Nucleus accumbens (tissue), 56 donors: ENCODE measurements around the gene KCNIP1.
A peak's percentile ranks its signal among the peaks of the same experiment; 100 is the strongest.

Experiments used
- DNase-seq, 56 donors: peaks; one replicate each; lab custom pipeline; 2025; lab: John Stamatoyannopoulos, UW

The KCNIP1 gene

DNA sequence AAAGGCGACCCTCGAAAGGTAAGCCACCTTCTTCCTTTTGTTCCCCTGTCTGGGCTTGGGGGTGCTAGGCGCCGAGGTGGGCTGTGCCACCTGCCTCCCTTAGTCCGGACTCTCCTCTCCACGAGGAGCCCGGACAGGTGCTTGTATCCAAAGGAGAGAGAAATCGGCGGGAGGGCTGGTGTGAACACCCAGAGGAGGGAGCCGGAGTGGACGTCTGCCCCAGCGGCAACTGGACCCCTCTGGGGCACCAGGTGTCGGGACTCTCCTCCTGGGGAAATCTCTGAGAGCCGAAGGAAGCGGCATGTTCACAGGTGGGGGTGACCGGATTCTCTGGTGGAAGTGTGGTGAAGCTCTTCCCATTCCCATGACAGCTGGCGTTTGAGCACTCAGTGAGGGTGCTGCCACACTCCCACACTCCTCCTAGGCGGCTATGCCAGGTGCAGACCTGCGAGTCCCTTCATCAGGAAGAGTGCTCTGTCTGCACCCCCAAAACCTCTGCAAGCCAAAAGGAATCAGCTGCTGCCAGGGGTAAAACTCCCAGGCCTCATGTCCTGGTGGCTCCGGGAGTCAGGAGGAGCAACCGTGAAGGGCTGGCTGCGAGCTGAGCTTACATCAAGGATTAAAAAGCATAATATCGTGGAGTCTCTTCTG lies 921 bp downstream of the KCNIP1 start:
- peak in 16 of 56 donors; percentile 17 to 62 (median 28) for DNase-seq

DNA sequence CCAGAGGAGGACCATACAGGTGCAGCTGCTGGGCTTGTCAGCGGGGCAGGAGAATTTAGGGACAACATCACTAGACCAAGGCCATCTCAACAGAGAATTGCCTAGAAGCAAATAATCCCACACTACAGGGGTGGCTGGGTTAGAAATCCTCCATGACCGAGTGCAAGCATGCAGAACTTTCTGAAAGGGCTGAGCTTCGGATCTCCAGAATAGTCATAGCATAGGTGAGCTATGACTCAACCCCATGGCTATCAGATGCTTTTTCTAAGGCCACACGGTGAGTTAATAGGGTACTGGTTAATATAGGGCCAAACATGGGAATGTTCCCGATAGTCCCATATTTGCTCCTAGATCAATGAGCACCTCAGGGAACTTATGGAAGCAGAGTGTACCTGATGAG lies 4.2 kb downstream of the KCNIP1 start:
- DNase-seq = no peak

DNA sequence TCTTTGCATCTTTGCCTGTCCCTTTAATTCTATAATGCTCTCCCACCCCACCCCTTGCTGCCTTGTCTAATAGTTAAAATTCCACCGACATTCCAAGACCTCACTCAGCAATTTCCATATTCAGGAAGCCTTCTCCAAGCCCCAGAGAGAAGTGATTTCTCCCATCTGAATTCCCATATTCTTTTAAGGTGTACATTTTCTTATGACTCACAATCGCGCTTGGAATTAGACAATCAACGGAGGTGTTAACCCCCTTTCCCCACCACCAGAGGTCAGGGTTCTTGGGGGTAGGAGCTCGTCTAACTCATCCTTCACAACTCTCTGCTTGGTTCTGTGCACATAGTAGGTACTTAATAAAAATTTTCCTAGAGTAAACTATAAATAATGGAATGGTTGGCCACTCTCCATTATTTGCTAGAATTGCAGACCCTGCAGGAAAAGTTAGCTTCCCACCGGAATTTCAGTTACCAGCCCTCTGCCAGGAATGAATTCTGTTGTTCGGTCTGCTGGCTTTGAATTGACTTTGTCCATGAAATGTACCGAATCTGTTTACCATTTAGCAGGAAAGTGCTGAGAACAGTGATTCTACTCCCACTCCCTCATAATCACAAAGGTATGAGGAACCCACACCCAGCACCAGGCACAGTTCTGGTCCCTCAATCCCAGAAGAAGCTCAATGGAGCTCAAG lies 5.0 kb downstream of the KCNIP1 start:
- no peak for DNase-seq

DNA sequence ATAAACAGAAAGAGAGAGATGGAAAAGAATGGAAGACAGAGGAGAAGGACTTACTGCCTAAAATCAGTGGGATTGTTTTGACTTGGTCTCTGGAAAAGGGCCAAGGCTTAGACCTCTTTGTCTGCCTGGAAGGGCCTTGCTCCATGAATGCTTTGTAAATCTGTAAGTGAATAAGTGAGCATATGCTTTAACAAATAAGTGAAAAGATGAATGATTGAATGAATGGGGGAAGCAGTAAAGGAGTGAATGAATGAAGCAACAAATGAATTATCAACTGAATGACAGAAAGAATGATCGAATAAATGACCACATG lies 5.5 kb downstream of the KCNIP1 start:
- DNase-seq = no peak

DNA sequence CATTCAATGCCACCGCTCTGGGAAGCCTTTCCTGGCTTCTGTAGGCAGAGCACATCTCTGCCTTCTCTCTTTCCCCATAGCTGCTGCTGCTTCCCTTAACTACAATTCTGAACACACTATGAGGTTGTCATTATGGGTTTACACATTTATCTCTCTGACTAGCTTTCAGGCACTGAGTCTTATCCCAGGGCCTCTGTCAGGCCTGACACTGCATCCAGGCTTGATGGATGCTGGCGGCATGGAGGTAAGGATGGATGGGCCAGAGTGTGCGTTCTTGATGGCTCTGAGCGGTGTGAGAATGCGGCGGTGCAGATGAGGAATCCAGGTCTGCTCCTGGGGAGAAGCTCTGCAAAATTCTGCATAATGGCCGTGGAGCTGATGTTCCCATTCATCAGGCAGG lies 6.3 kb downstream of the KCNIP1 start:
- no peak for DNase-seq

DNA sequence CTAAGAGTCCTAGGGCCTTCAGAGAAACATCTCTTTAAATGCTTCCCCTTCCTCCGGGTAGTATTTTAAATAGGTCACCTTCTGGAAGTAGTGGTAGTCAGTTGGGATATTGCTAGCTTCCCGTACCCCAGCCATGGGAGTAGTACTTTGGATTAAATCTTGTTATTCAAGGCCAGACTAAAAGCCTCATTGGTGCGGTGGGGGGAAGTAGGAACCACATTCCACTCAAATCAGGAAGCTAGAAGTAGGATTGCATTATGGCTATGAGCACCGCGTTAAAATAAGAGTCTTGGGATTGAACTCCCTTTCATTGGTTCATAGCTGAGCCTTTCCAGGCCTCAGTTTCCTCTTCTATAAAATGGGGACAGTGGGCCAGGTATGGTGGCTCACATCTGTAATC lies 6.7 kb downstream of the KCNIP1 start:
- DNase-seq = no peak

DNA sequence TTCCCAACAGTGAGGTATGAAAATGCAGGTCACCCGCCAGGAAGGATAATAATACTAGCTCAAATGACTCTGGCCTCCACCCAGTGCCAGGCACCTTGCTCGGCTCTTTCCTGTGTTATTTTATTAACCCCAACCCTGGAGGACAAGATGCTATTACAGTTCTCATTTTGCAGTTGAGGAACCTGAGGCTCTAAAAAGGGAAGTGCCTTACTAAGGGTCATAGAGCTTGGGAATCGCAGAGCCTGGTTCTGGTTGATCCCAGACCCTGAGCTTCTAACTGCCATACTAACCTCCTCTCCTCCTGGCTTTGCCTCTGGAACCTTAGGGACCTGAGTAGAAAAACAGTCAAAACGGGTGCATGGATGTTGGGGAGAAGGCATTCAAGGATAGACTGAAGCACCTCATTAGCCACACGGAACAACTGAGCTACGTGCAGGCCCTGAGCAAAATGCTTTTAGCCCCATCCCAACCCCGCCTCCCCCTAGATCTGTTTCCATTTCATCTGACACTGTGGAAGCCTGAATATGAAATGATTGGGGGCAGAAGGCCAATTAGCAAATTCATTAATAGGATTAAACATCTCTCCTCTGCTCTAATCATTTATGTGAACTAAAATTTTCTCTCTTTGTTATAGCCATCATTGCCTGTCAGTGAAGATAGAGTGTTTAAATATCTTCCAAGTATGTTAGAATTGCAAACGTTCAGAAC lies 7.9 kb downstream of the KCNIP1 start:
- DNase-seq = no peak

DNA sequence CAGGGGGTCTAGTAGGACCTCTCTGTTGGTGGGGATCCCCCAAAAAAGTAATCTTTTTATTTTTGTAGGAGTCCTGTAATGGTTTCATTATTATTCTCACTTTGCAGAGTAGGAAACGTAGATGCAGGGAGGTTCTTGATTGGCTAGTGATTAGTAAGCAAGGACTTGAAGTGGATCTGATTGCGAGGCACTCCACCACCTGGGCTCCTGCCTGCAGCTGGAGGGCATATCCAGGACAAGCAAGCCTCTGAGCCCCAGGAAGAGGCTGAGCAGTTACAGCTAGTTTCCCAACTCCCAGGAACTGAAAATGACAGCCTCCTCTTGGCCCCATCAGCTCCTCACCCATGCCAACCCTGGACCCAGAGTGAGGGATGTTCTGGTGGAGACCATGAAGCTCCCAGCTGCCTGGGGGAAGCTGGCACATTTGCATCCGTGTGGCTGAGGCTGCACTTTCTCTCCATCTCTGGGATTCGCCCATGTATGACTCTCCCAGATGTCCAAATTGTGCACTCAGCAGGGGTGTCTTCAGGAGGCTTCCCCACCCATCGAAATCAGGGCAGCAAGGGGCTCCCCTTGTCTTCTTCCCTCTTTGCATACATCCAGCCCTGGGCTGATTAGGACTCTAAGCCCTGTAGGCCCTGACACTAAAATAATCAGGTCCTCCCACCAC lies 10.2 kb downstream of the KCNIP1 start:
- DNase-seq = no peak

DNA sequence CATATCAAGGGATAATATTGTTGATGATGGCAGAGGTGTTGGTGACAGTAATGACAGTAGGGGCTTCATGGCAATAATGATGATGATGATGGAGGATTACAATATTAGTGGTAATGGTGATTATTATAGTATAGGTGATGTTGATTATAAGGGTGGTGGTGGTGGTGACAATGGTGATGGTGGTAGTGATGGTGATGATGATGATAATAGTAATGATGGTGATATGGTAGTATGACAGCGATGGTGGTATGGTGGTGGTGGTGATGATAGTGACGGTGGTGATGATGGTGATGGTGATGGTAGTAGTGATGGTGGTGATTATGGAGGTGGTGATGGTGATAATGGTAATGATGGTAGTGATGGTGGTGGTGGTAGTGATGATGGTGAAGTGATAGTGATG lies 13.6 kb downstream of the KCNIP1 start:
- no peak for DNase-seq

DNA sequence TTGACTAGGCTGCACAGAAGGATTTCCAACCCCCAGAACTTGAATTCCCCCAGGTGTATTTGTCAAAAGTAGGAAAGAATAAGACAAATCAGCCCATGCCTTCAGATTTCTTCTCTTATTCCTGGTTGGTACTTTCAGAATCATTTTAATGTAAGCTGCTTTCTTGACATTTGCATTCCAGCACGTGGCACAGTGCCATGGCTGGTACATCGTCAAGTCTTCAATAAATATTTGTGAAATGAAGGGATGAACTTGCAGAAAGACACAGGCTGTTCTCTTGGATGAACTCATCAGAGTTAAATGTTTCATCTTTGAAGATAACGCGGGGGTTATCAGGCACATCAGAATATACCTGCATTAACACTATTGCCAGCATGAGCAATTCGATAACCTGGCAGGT lies 14.5 kb downstream of the KCNIP1 start:
- peak in 1 of 56 donors; percentile 22 for DNase-seq

DNA sequence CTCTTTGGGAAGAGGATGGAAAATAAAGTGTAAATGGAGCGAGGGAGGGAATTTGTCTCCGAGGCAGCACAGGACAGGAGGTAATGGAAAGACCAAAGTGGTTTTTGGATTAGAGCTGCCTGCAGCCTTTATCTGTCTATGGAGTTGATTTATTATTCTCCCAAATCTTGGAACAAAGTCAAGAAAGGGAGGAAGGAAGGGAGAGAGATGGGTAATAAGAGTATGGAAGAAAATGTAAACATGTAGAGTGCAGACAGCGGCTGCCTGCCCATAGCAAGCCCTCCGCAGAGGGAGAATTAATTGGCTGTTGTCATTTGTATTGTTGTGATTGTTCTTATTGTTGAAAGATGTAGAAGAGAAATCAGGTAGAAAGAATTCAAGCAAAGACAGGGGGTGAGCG lies 15.7 kb downstream of the KCNIP1 start:
- DNase-seq = no peak

DNA sequence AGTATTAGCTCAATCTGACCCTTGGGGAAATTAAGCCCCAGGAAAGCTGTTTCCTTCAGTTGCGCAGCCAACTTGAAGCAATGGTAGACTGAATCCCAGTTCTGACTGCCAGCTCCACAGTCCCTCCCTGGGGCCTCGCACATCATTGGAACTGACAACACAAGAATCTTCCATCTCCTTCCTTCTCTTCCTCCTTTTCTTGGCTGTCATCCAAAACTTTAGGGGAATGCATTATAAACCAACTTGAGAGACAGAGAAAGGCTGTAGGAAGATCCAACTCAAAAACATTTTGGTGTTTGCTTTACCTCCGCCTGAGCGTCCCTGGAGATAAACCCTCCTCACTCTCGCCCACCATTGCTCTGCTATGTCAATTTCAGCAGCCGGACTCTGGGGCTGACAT lies 16.6 kb downstream of the KCNIP1 start:
- DNase-seq = no peak

DNA sequence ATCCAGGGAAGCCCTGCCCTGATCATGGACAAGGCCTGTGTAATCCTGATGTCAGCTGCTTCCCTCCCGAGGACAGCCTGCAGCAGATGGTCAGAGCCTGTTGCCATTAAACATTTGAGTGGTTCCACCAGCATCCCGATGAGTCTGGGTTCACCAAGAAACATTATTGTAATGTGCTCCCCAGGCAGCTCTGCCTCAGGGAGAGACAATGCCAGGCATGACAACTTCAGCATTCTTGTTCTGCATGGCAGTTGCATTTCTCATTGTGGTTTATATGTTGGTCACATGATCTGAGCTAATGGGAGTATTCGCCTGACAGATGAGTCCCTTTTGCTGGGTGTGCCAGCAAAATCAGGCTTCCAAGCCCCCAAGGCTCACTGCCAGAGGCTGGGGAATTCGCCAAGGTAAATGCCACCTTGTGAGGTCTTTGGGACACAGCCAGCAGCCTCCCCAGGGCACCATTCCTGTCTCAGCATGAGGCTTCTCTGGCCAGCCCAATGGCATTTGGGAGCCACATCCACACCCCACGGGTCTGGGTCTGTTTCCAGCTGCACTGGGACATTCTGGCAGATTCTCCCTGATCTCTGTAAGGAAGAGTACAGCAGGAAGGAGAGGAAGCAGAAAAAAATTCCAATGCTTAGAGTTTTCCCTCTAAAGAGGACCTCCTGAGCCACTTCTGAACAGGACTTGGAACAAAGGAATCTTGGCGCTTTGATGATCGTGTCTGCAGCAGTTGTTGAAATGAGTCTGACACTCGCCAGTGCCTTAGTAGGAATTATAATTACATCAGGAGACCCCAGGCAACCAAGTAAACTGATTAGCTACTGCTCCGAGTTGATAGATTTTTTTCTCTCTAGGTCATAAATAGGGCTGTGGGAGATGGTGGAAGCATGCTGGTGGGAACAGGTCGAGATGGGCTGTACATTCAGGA lies 18.7 kb downstream of the KCNIP1 start:
- DNase-seq = peak in 3 of 56 donors; percentile 12 to 41 (median 17)

DNA sequence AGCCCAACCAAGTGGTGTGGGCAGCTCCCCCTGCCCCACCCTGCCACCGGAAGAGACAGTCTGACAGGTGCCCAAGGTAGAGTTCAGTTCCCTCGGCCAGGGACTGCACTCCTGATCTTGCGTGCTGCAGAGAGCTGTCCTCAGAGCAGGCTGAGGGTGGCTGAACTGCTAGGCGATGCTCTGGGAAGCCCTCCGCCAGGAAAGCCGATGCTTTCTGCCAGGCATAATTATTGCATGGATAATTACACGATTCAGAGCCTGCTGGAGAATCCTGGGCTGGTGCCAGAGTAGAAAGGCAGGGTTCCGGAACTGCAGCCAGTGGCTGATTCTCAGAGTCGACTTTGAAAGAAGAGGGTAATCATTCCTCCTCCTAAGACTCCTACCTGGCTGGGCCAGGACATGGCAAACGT lies 19.3 kb downstream of the KCNIP1 start:
- peak in 41 of 56 donors; percentile 11 to 83 (median 41) for DNase-seq

DNA sequence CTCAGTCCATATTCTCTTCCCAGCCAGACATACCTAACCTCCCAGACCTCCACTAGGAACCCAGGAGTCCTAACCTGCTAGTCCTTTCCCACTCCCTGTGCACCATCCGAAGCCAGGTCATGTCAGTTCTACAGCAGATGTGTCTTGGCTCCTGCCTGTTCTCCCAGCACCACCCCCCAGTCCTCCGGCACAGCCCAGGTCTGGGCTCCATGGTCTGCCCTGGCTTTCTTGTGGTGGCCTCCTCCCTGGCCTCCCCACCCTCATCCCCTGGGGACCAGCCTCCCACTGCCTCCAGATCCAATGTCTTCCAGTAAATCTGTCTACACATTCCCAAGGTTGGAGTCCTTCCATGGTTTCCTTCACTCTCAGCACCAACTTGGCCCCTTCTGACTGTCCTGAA lies 20.0 kb downstream of the KCNIP1 start:
- no peak for DNase-seq

DNA sequence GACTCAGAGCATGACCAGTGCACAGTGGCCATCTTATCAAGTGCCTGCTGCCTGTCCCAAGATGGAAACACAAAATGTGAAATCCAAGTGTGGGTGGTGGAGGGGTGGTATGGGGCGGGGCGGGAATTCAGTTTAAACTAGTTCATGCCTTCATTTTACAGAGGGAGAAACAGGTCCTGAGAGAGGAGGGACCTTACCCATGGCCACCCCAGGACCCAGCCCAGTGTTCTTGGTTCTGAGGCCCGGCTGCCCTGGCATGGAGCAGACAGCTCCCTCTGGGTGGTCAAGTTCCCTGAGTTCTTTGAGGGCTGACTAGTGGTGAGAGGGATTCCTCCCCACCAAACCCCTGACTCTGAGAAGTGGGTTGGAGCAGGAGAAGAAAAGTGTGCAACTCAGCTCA lies 20.8 kb downstream of the KCNIP1 start:
- DNase-seq = no peak

DNA sequence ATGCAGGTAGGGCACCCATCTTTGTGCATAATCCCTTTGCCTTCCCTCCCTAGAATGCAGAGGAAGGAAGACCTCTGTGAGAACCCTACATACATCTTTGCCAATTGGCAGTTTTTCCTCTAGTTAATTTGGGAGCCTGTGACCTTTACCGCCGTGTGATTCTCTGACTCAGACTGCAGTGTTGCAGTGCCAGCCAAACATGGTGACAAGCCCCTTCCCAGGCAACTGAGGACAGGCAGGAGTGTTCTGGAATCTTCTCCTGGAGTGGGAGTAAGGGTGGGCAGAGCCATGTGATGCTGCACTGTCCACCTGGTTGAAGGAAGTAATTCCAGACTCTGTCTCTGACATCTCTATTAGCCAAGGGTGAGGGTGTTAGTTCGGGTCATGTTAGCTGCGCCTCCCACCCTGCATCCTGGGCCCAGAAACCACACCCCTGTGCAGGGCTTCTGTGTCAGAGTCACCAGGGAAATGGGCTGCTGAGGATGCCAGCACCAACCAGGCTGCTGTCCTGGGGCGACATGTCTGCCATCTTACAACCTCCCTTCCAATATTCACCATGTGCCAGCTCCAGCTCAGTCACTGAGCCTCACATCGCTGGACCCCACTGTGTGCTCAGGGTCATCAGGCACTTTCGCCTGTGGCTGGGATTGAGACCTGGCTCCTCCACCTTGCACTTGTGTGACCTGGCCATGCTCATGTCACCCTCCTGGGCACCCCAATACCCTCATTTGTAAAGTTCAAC lies 21.8 kb downstream of the KCNIP1 start:
- peak in 1 of 56 donors; percentile 18 for DNase-seq

DNA sequence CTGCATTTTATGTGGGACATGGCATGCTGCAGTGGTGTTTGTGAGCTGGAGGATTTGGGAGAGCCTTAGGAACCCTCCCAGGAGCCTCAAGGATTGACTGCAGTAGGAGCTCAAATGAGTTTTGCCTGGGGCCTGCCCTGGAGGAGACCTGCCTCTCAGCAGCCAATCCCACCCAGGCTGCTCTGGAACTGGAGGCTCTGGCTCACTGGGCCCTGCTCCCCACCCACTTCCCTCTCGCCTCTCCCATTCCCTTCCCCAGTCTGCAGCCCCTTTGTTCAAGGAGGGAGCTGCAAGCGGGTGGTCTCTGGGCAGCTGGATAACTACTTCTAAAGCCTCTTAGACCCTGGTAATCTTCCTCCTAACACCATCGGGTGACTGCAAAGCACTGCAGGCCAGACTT lies 24.2 kb downstream of the KCNIP1 start:
- no peak for DNase-seq

DNA sequence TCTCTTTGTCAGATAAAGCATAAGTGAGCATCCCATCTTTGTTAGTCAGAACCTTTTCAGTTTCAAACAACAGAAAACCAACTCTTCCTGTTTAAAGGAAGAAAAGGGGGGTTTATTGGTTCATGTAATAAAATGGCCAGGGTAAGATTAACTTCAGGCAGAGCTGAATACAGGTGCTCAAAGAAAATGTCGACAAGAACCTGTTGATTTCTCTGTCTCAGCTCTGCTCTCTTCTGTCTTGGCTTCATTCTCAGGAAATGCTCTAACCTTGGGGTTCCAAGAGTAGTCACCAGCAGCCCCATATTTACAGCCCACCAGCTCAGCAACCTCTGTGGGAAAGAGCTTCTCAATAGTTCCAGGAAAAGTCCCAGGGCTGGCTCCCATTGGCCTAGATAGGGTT lies 25.2 kb downstream of the KCNIP1 start:
- DNase-seq = no peak

DNA sequence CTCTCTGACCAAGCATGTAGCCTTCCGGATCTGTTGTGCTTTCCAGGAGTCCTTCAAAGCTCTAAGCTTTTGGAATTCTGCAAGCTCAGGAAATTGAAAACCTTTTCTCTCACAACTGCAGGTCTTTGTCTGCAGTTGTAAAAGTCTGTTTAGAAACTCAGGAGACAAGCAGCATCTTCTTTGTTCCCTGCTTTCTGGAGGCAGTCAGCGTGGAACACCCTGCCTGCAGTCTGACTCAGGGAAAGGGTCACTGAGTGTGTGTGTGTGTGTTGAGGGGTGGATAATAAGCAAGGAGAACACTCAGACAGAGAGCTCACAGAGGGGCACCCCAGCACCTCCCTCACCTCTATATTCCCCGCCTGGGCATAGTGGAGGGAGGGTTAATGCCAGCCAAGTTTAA lies 29.1 kb downstream of the KCNIP1 start:
- peak in 1 of 56 donors; percentile 11 for DNase-seq
